GM23338 (cell line): Measurements from ENCODE around the gene MS4A6A. TPM values are rescaled to one million over a fixed set of nuclear protein-coding genes. Genes with fewer than 3 reads are reported as not detected.

Experiments used
- ATAC-seq: fragments of 200-7000 bp; cut with Tn5 transposase; 3 replicates; pipeline ENCODE4 v1.9.1; 2020
- DNase-seq: peaks from one replicate; pipeline ENCODE4 v3.0.0-alpha.2; 2015; ENCODE audit warnings: low spot score
- H2AFZ ChIP-seq: fragments of 200-600 bp; sonication (generic); 2 replicates; pipeline ENCODE4 v1.8.0; 2016; ENCODE audit warnings: antibody characterized with exemption, mild to moderate bottlenecking, moderate library complexity
- H3F3A ChIP-seq: fragments of 200-600 bp; sonication (generic); replicated peaks from 2 replicates; pipeline ENCODE4 v1.8.0; 2017; ENCODE audit warnings: antibody characterized with exemption, mixed run types, low read depth
- H3K27ac ChIP-seq: fragments of 200-600 bp; sonication (generic); 2 replicates; pipeline ENCODE4 v1.6.1; 2016; ENCODE audit warnings: low read depth
- H3K27me3 ChIP-seq: fragments of 200-600 bp; sonication (generic); 2 replicates; pipeline ENCODE4 v1.8.0; 2016; ENCODE audit warnings: mild to moderate bottlenecking, mixed run types, moderate library complexity; ENCODE audit not compliant: insufficient read depth
- H3K36me3 ChIP-seq: fragments of 200-600 bp; sonication (generic); 2 replicates; pipeline ENCODE4 v1.8.0; 2016; ENCODE audit warnings: mild to moderate bottlenecking; ENCODE audit not compliant: insufficient read depth
- H3K4me1 ChIP-seq: fragments of 200-600 bp; sonication (generic); 2 replicates; pipeline ENCODE4 v1.8.0; 2016; ENCODE audit warnings: mild to moderate bottlenecking, moderate library complexity; ENCODE audit not compliant: insufficient read depth
- H3K4me2 ChIP-seq: fragments of 200-600 bp; sonication (generic); 2 replicates; pipeline ENCODE4 v1.7.1; 2017; ENCODE audit warnings: mixed run types
- H3K4me3 ChIP-seq: fragments of 200-600 bp; sonication (generic); 2 replicates; pipeline ENCODE4 v1.6.1; 2016; ENCODE audit warnings: mixed run types
- H3K79me2 ChIP-seq: fragments of 200-600 bp; sonication (generic); replicated peaks from 2 replicates; pipeline ENCODE4 v1.8.0; 2017; ENCODE audit warnings: mild to moderate bottlenecking; ENCODE audit not compliant: insufficient read depth
- H3K9me2 ChIP-seq: fragments of 200-600 bp; sonication (generic); 2 replicates; pipeline ENCODE4 v1.8.0; 2017; ENCODE audit not compliant: insufficient read depth
- H4K20me1 ChIP-seq: fragments of 200-600 bp; sonication (generic); replicated peaks from 2 replicates; pipeline ENCODE4 v1.8.0; 2017; ENCODE audit warnings: mild to moderate bottlenecking; ENCODE audit not compliant: insufficient read depth
- H3K27ac Mint-ChIP-seq: 2 replicates; pipeline ENCODE4 v1.8.0; 2020; ENCODE audit warnings: inconsistent platforms, mild to moderate bottlenecking, moderate library complexity, mixed read lengths
- H3K27me3 Mint-ChIP-seq: 3 replicates; pipeline ENCODE4 v1.8.0; 2022; ENCODE audit warnings: low read depth, mild to moderate bottlenecking, moderate library complexity, mixed read lengths, inconsistent platforms; ENCODE audit not compliant: insufficient read depth, poor library complexity
- H3K36me3 Mint-ChIP-seq: 3 replicates; pipeline ENCODE4 v1.8.0; 2021; ENCODE audit warnings: low read depth, mild to moderate bottlenecking, inconsistent platforms, moderate library complexity, mixed read lengths
- H3K4me1 Mint-ChIP-seq: 3 replicates; pipeline ENCODE4 v1.8.0; 2020; ENCODE audit warnings: mild to moderate bottlenecking, inconsistent platforms, mixed read lengths
- H3K4me3 Mint-ChIP-seq: 3 replicates; pipeline ENCODE4 v1.8.0; 2021; ENCODE audit warnings: moderate library complexity, mild to moderate bottlenecking, inconsistent platforms, mixed read lengths
- H3K9me3 Mint-ChIP-seq: 3 replicates; pipeline ENCODE4 v1.8.0; 2020; ENCODE audit warnings: moderate library complexity, mild to moderate bottlenecking, inconsistent platforms, mixed read lengths
- CREB1 ChIP-seq: fragments of 250-450 bp; sonication (Bioruptor Pico); IDR thresholded peaks from 2 replicates; pipeline ENCODE4 v1.5.0; 2020; ENCODE audit warnings: low read depth, mild to moderate bottlenecking, moderate library complexity
- EZH2 ChIP-seq: fragments of 200-600 bp; sonication (generic); IDR thresholded peaks from one replicate; pipeline ENCODE4 v1.8.0; 2017; ENCODE audit warnings: antibody characterized with exemption, mild to moderate bottlenecking, low read depth; ENCODE audit not compliant: unreplicated experiment
- EZH2phosphoT487 ChIP-seq: fragments of 200-600 bp; sonication (generic); IDR thresholded peaks from one replicate; pipeline ENCODE4 v1.8.1; 2018; ENCODE audit warnings: antibody characterized with exemption; ENCODE audit not compliant: unreplicated experiment
- JUNB ChIP-seq: IDR thresholded peaks from one replicate; pipeline ENCODE4 v1.6.1; 2016; ENCODE audit warnings: antibody characterized with exemption; ENCODE audit not compliant: unreplicated experiment
- NANOG ChIP-seq: IDR thresholded peaks from 2 replicates; pipeline ENCODE4 v1.6.1; 2016; ENCODE audit warnings: antibody characterized with exemption, borderline replicate concordance
- REST ChIP-seq: IDR thresholded peaks from one replicate; pipeline ENCODE4 v1.6.1; 2018; ENCODE audit warnings: antibody characterized with exemption; ENCODE audit not compliant: unreplicated experiment
- STAT1 ChIP-seq: IDR thresholded peaks from one replicate; pipeline ENCODE4 v1.6.1; 2016; ENCODE audit warnings: antibody characterized with exemption; ENCODE audit not compliant: unreplicated experiment
- ZNF114 ChIP-seq: fragments of 250-450 bp; sonication (Bioruptor Pico); IDR thresholded peaks from 2 replicates; pipeline ENCODE4 v1.5.0; 2020; ENCODE audit warnings: mild to moderate bottlenecking, moderate library complexity
- ZNF462 ChIP-seq: fragments of 250-450 bp; sonication (Bioruptor Pico); IDR thresholded peaks from 2 replicates; pipeline ENCODE4 v1.5.0; 2020; ENCODE audit warnings: mild to moderate bottlenecking, moderate library complexity
- polyA plus RNA-seq: library from polyadenylated mRNA; unstranded; fragments of >200 nt; fragmentation: Nextera tagmentation; extraction: Ambion mirVana; gene quantifications from 2 replicates; pipeline ENCODE4 v1.2.1, GENCODE V29; 2016
- total RNA-seq: library from RNA; depleted of rRNA; stranded (reverse); fragments of >200 nt; shearing (Covaris generic); gene quantifications from 2 replicates; pipeline ENCODE4 v1.2.3, GENCODE V29; 2014

Gene MS4A6A
- total and polyA plus RNA-seq, 2 experiments from 2014 or later, result not detected

- TF ChIP-seq ZNF462, result no peak
- no peak for TF ChIP-seq JUNB
- TF ChIP-seq STAT1, result no peak
- TF ChIP-seq CREB1 (CRISPR knock-in tag), result no peak
- no peak for TF ChIP-seq EZH2phosphoT487
- TF ChIP-seq NANOG, result no peak
Observed at GRCh38 chr11:60125956-60126585, 56.8 kb downstream of the MS4A6A start (continued).

GRCh38 chr11:60124802-60125432 lies 58.0 kb downstream of the MS4A6A start:
- H3K79me2 ChIP-seq, result no peaks in the 10 kb centered on the region
- peak; percentile 22; the same call in 2 of the 3 replicates for ATAC-seq
- no peak overlapping the region for H3K4me3 ChIP-seq
- no peak for DNase-seq
- peak overlapping the region; percentile 18; the same call in 1 of the 2 replicates for H3K27ac Mint-ChIP-seq
- H3K27me3 ChIP-seq, result no peaks in the 10 kb centered on the region
- H3K9me3 Mint-ChIP-seq, result no peaks in the 10 kb centered on the region
- H3K36me3 Mint-ChIP-seq, result no peaks in the 10 kb centered on the region
- H3K4me1 ChIP-seq, result peaks cover 38% of the 10 kb centered on the region
- no peaks in the 10 kb centered on the region for H3K36me3 ChIP-seq
- H4K20me1 ChIP-seq, result no peaks in the 10 kb centered on the region
- H3K4me1 Mint-ChIP-seq, result peaks cover 21% of the 10 kb centered on the region
- 0 out of 2 replicates have a peak, but pooled peaks cover 3% of the 10 kb centered on the region for H3K9me2 ChIP-seq
- no peaks in the 10 kb centered on the region for H3K27me3 Mint-ChIP-seq
- H3K4me3 Mint-ChIP-seq, result no peak overlapping the region
- H3K4me2 ChIP-seq, result peak overlapping the region; percentile 15; the same call in 1 of the 2 replicates
- H2AFZ ChIP-seq, result peak overlapping the region; percentile 72
- H3F3A ChIP-seq, result no peaks in the 10 kb centered on the region
- H3K27ac ChIP-seq, result no peak overlapping the region
- TF ChIP-seq ZNF114 (CRISPR knock-in tag) (no peak), EZH2phosphoT487 (no peak), NANOG (no peak), EZH2 (no peak), REST (no peak)
